CD4-positive, alpha-beta T cell treated with Interleukin-2 at 100 ng/mL for 4 hours (primary cell): ENCODE data around the gene SPZ1.
"Not testable (repeated sequence)": the region's sequence is repeated elsewhere in the genome, so short reads cannot be mapped to it uniquely, and the experiment has no call there.

ENCODE experiments used
- DNase-seq: peaks from one replicate; pipeline ENCODE4 v3.0.0-alpha.2; 2020; ENCODE audit warnings: low spot score

SPZ1 gene

GRCh38 chr5:80319702-80320101 is at the start of gene SPZ1:
Gene SPZ1 (plus strand): TSS chr5:80320002. CDS start chr5:80320216, 214 bp downstream.
- no peak for DNase-seq

GRCh38 chr5:80270543-80270942 is 49.3 kb upstream of the SPZ1 start:
- not testable (repeated sequence) for DNase-seq

GRCh38 chr5:80275347-80275746 is 44.5 kb upstream of the SPZ1 start:
- DNase-seq: peak; percentile 50

- DNase-seq: no peak
Measured at GRCh38 chr5:80276186-80276585, 43.6 kb upstream of the SPZ1 start.

- no peak for DNase-seq
Measured at GRCh38 chr5:80277191-80277590, 42.6 kb upstream of the SPZ1 start.

- DNase-seq: no peak
Measured at GRCh38 chr5:80282054-80282453, 37.7 kb upstream of the SPZ1 start.

- no peak for DNase-seq
Measured at GRCh38 chr5:80283360-80283759, 36.4 kb upstream of the SPZ1 start.

- peak; percentile 17 for DNase-seq
Measured at GRCh38 chr5:80284720-80285119, 35.1 kb upstream of the SPZ1 start.

- DNase-seq: no peak
Measured at GRCh38 chr5:80288177-80288576, 31.6 kb upstream of the SPZ1 start.

- no peak for DNase-seq
Measured at GRCh38 chr5:80289320-80289719, 30.5 kb upstream of the SPZ1 start.

- no peak for DNase-seq
Measured at GRCh38 chr5:80291761-80292160, 28.0 kb upstream of the SPZ1 start.

GRCh38 chr5:80296121-80296520 is 23.7 kb upstream of the SPZ1 start:
- no peak for DNase-seq

GRCh38 chr5:80299601-80300000 is 20.2 kb upstream of the SPZ1 start:
- no peak for DNase-seq

GRCh38 chr5:80300125-80300524 is 19.7 kb upstream of the SPZ1 start:
- no peak for DNase-seq

- not testable (repeated sequence) for DNase-seq
Measured at GRCh38 chr5:80300796-80301195, 19.0 kb upstream of the SPZ1 start.

GRCh38 chr5:80301342-80301741 is 18.5 kb upstream of the SPZ1 start:
- not testable (repeated sequence) for DNase-seq

- DNase-seq: no peak
Measured at GRCh38 chr5:80302636-80303035, 17.2 kb upstream of the SPZ1 start.

- DNase-seq: no peak
Measured at GRCh38 chr5:80308526-80308925, 11.3 kb upstream of the SPZ1 start.

GRCh38 chr5:80309871-80310665 is 9.7 kb upstream of the SPZ1 start:
- no peak for DNase-seq

- DNase-seq: no peak
Measured at GRCh38 chr5:80315244-80315643, 4.6 kb upstream of the SPZ1 start.

- DNase-seq: no peak
Measured at GRCh38 chr5:80318212-80318611, 1.6 kb upstream of the SPZ1 start.

GRCh38 chr5:80324912-80325311 is 5.1 kb downstream of the SPZ1 start:
- DNase-seq: no peak

GRCh38 chr5:80326468-80326867 is 6.7 kb downstream of the SPZ1 start:
- DNase-seq: no peak

GRCh38 chr5:80337379-80337778 is 17.6 kb downstream of the SPZ1 start:
- DNase-seq: no peak
